GM19397 (cell line): ENCODE measurements around the gene PTPRN2.
"Not testable (repeated sequence)": the region's sequence is repeated elsewhere in the genome, so short reads cannot be mapped to it uniquely, and the experiment has no call there.

ENCODE experiments used
- ATAC-seq: cut with Tn5 transposase; IDR thresholded peaks from one replicate; pipeline ENCODE4 v1.9.1; 2021; ENCODE audit warnings: mild to moderate bottlenecking, moderate library complexity; ENCODE audit not compliant: unreplicated experiment

Gene PTPRN2

GRCh38 chr7:157994319-157994718 lies 593.3 kb downstream of the PTPRN2 start:
- no peak for ATAC-seq

DNA sequence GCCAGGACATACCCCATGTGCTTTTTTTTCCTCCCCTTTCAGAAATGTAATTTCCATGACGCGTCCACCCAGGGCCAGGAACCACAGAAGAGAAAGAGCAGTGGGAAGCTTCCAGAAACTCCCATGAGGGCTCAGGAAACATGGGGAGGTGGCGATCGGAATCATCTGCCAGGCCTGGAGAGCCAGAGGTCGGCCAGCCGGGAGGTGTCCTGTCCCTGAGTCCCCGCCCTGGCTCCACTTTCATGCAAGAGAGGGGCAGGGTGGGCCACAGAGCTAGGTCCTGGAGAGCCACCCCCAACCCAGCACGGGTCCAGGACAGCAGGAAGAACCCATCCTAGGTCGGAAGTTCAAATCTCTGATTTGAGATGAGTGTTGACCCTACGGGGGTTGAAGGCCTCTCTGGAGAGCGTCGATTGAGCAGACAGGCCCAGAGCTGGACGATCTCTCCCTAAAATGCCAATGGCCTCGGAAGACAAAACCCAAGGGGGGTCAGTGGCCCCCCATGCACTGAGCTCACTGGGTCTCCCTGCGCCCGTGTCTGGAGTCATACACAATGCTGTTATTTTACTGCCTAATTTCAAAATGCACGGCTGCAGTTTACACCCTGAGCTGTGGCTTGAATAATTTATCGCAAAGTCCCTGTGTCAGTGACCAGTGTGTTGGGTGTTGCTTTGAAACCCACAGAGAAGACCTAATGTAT lies 594.1 kb downstream of the PTPRN2 start:
- ATAC-seq = no peak

DNA sequence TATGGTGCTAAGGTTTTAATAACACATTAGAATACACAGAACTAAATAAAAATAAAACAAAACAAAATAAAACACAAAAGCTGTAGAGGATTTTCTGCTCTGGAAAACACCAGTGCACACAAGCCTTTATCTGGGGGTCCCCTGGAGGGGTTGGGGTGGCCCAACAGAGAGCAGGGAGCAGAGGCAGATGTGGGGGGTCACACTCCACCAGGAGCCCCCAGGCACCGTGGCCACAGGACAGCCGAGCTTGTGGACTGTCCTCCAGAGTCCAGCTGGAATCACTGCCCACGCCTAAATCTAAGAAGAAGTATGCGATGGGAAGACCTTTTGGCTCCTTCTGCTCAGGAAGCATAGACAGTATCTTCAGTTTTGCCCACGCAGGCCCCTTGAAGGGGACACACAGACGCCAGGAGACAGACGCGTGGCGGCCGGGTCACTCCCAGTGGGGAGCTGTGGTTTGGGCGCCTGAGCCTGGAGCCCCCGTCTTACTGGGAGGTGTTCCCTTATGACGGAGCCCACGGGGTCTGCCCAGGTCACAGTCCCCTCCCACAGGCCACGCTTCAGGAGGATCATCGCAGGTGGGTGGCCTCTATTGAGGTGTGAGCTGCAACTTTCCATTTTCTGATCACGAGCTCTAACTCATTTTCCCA lies 595.0 kb downstream of the PTPRN2 start:
- ATAC-seq = no peak

DNA sequence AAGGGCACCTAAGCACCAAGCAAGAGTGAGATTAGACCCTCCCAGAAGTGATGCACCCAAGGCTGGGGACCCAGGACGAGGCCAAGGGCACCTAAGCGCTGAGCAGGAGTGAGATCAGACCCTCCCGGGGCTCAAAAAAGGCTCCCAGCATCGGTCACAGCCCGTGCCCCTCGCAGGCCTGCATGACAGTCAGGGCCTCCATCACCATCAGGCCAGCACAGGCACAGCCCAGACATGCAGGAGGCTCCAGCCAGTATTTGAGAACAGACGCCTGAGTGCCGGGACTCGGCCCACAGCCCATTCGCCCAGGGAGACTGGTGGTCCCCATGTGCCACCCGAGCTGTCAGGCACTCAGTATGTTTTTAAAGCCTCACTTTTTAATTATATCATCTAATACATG lies 595.9 kb downstream of the PTPRN2 start:
- ATAC-seq = no peak

- ATAC-seq = no peak
Measured at GRCh38 chr7:157991351-157991750, 596.3 kb downstream of the PTPRN2 start.

- ATAC-seq = no peak
Measured at GRCh38 chr7:157990881-157991250, 596.8 kb downstream of the PTPRN2 start.

DNA sequence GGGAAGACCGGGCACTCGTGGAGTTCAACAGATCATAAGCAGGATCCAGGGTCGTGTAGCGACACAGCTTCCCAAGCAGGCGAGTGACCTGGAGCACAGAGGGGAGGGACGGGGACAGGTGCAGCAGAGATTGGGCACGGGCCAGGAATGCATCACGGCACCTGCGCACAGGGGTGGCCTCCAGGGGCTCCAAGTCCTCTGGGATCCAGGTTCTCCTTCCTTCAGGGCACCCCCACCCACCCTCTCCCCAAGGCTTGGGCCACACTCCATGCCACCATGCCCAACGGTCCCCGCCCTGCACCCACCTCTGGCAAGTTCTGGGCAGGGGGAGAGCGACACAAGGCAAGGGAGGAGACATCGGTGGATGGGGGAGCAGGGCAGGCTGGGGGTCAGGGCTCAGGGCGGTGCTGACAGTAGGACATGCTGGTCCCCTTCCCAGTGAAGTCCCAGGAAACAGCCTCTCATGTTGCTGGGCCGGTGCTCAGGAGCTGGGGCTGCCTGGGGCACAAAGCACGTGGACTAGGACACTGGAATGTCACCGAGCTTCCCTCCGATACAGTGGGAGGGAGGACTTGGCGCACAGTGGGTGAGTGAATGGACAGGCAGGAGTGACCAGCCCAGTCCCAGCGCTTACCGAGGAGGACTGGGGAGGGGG lies 597.3 kb downstream of the PTPRN2 start:
- no peak for ATAC-seq

DNA sequence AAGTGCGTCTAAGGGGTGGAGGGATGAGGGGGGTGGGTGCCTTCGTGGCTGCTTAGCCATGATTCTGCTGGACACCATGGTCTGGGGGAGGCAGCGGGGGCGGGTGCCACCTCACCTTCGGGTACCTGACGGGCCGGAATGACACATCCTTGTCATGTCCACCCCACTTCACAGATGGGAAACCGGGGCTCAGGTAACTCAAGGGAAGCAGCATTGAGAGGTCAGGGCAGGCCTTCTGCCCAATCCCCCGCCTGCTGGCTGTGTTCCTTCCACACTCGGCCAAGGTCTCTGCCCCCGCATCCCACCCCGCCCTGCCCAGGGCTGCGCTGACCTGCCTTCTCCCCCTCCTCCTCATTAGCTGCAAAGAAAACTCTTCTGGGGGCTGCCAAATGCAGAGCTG lies 598.0 kb downstream of the PTPRN2 start:
- ATAC-seq = no peak

DNA sequence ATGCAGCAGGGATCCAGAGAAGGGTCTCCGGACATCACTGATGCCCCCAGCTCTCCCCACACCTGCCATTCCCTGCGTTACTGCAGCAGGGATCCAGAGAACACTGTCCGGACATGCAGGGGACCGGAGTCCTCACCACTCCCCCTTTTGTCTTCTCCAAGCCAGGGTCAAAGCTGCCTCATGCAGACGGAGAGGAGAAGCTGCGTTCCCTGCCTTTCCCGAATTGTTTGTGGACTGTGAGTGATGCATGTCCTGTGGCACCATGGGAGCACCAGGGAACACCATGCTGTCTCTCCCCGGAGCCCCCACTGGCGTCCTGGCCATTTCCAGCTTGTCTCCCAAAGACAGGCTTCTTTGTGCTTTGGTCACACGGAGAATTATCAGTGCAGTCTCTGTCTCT lies 599.7 kb downstream of the PTPRN2 start:
- no peak for ATAC-seq

- ATAC-seq = no peak
Measured at GRCh38 chr7:157986051-157986450, 601.6 kb downstream of the PTPRN2 start.

GRCh38 chr7:157985636-157986035 lies 602.0 kb downstream of the PTPRN2 start:
- ATAC-seq = no peak

DNA sequence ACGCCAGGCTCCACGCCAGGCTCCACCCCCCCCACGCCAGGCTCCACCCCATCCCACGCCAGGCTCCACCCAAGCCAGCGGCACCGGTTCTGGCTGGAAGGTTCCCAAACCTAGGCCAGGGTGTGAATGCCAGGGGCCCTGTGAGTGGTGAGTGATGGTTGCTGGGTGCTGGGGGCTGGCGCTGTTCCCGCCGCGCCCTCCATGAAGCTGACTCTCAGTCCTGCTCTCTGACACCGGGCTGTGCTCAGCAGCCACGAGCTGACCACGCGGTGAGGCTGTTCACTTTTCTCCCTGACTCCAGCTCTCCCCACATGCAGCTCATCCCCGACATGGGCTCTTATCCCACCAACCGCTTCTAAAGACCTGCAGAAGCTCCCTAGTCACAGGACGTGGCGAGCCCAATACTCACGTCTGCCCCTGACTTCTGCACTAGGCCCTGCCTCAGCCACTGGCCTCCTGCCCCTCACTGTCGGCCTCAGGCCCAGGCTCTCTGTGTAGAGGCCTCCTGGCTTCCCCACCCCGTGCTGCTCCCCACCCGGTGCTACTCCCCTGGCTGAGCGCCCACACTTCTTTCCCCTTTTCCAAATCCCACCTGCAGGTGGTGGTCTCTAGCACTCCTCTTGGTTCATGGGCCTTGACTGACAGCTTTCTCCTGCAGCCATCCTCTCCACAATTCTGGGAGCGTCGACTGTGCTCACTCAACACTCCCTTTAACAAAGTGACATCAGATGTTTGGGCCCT lies 603.0 kb downstream of the PTPRN2 start:
- ATAC-seq = no peak

DNA sequence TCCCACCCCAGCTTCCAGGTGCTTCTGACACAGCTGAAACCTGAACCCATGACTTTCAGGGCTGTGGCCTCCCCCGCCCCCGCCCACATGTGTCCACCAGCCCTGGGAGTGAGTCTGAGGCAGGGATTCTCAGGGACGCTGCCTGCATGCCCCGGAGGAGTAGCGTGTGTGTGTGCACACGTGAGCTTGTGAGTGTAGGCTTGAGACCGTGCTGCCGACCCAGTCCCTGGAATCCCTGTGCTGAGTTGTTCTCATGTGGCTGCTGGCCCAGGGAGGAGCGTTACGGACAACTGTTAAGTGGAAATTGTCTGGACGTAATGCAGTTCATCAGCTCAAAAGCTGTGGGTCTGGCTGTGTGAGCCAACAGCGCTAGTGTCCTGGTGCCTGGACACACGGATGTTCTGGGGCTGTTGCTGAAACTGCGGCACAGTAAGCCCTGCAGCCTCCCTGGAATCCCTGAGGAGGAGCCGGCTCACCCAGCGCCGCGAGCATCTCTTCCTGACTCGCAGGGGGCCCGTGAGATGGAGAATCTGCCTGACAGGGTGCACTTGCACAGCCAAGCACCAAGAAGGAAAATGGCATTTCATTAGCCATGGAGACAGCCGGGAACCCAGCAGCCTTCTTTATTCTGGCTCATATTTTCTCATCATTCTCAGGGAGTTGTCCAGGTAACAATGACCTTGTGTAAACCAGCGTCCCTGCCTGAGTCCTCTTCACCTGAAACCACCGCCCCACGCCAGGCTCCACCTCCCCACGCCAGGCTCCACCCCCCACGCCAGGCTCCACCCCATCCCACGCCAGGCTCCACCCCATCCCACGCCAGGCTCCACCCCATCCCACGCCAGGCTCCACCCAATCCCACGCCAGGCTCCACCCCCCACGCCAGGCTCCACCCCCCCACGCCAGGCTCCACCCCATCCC lies 603.9 kb downstream of the PTPRN2 start:
- ATAC-seq = no peak

DNA sequence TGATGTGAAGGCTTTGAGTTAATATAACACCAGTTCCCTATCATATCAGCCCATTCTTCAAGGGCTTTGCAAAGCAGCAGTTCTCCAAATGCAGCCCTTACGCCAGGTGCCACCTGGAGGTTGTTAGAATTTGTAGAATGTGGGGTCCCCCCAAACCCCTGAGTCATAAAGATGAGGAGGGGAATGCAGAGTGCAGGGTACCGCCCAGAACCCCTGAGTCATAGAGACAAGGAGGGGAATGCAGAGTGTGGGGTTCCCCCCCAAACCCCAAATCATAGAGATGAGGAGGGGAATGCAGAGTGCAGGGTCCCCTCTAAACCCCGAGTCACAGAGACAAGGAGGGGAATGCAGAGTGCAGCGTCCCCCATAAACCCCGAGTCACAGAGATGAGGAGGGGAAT lies 605.8 kb downstream of the PTPRN2 start:
- no peak for ATAC-seq

- ATAC-seq = no peak
Measured at GRCh38 chr7:157980774-157981173, 606.8 kb downstream of the PTPRN2 start.

GRCh38 chr7:157980341-157980731 lies 607.3 kb downstream of the PTPRN2 start:
- ATAC-seq = not testable (repeated sequence)

DNA sequence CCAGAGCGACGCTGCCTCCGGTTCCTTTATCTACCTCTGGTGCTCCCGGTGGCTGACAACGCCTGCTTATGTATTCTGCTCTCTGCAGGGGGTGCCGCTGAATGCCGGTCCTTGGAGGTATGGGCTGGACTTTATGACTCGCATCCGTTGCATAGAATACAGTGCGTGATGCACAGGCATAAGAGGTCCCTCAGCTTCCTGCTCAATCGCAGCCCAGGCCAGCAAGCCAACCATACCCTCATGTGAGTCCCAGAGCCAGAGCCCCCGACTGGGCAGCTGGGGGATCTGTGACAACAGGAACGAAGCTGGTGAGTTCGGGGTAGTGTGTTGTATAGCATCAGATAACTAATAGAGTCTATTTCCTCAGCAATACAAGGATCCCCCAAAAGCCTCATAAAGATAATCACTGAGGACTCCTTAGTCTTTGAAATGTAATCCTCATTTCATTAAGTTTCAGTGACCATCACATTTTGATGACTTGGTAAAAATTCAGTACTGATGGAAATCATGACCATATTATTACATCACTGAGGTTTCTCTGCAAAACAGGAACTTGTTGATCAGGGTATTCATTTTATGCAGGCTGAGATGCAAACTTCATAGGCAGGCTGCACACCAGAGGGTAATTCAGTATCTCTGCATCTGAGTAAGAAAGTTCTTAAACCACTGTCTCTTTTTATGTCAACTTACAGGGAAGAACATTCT lies 607.8 kb downstream of the PTPRN2 start:
- no peak for ATAC-seq

- no peak for ATAC-seq
Measured at GRCh38 chr7:157978766-157979165, 608.9 kb downstream of the PTPRN2 start.

GRCh38 chr7:157977717-157978496 lies 609.7 kb downstream of the PTPRN2 start:
- ATAC-seq = no peak
